ENCODE results near the gene SH3BP5L. TPM values are rescaled to one million over a fixed set of nuclear protein-coding genes. Genes with fewer than 3 reads are reported as not detected.

SH3BP5L gene
- total and polyA plus RNA-seq, 2 of the 8 experiments (the other 6 are each of a cell fraction or from before 2014, with no cell fraction given): 20.2 to 28.4 TPM

GRCh38 chr1:248802454-248802853 is 23.3 kb downstream of the SH3BP5L start (continued):
- TF ChIP-seq CHD7 (IDR thresholded peaks at IDR 0.05; ENCODE audit: insufficient replicate concordance, low read length) (no peak), SP4 (IDR thresholded peaks at IDR 0.05; ENCODE audit: low read length) (no peak)

Measured in H1 (cell line).